Panc1 (cell line): ENCODE measurements around the gene CA9. TPM values are rescaled to one million over a fixed set of nuclear protein-coding genes. Genes with fewer than 3 reads are reported as not detected.

Experiments
- ATAC-seq: fragments of 200-7000 bp; cut with Tn5 transposase; 2 replicates; pipeline ENCODE4 v1.9.1; 2020; ENCODE audit warnings: mild to moderate bottlenecking, moderate library complexity
- BruUV-seq: library from RNA; stranded (reverse); fragments of 400-500 nt; replicated peaks from 2 replicates; lab custom pipeline; 2021; lab: Mats Ljungman, UMichigan
- CTCF ChIA-PET: fragments of 300-600 bp; sonication (Branson Sonifier 250); formaldehyde crosslinking; loops from one replicate; lab custom pipeline; 2022; ENCODE audit warnings: antibody characterized with exemption; lab: Charles Lee
- POLR2A ChIA-PET: fragments of 300-600 bp; sonication (Branson Sonifier 250); formaldehyde crosslinking; loops from one replicate; lab custom pipeline; 2022; ENCODE audit warnings: antibody characterized with exemption; lab: Charles Lee
- DNase-seq: peaks from one replicate; pipeline ENCODE4 v3.0.0-alpha.2; 2010; ENCODE audit warnings: low read depth, low spot score
- H3K27ac ChIP-seq: 2 replicates; pipeline ENCODE4 v1.5.1; 2011; ENCODE audit warnings: mild to moderate bottlenecking, low read length, inconsistent platforms
- H3K27me3 ChIP-seq: fragments of 200-500 bp; sonication (Bioruptor generic); 2 replicates; pipeline ENCODE4 v1.6.0; 2014; ENCODE audit warnings: low read length, inconsistent platforms; ENCODE audit not compliant: control insufficient read depth, insufficient read depth
- H3K36me3 ChIP-seq: fragments of 200-500 bp; sonication (Bioruptor generic); 2 replicates; pipeline ENCODE4 v1.5.1; 2014; ENCODE audit warnings: inconsistent platforms, mild to moderate bottlenecking, low read length, moderate library complexity; ENCODE audit not compliant: control insufficient read depth, insufficient read depth
- H3K4me1 ChIP-seq: 2 replicates; pipeline ENCODE4 v1.5.1; 2011; ENCODE audit warnings: inconsistent platforms, mild to moderate bottlenecking, low read length, moderate library complexity; ENCODE audit not compliant: control insufficient read depth, insufficient read depth
- H3K4me3 ChIP-seq, 2 experiments: 2 replicates each; pipeline ENCODE4 v1.5.1; 2011 to 2012; ENCODE audit warnings: low read depth in 2 of 2, low read length in 2 of 2, mild to moderate bottlenecking in 2 of 2, inconsistent platforms in 1 of 2, moderate library complexity in 1 of 2
- H3K9me3 ChIP-seq: fragments of 200-500 bp; sonication (Bioruptor generic); 2 replicates; pipeline ENCODE4 v1.5.1; 2014; ENCODE audit warnings: low read depth, mild to moderate bottlenecking, inconsistent platforms, low read length, moderate library complexity; ENCODE audit not compliant: control insufficient read depth, insufficient read depth
- CTCF ChIP-seq: fragments of 450-650 bp; IDR thresholded peaks from 2 replicates; pipeline ENCODE4 v1.5.1; 2017; ENCODE audit warnings: mild to moderate bottlenecking
- POLR2AphosphoS5 ChIP-seq: IDR thresholded peaks from 2 replicates; pipeline ENCODE4 v1.6.1; 2012; ENCODE audit warnings: mild to moderate bottlenecking, low read depth, low read length, moderate library complexity
- REST ChIP-seq, 2 experiments: IDR thresholded peaks; 2 replicates each; pipeline ENCODE4 v1.6.1; 2011 to 2012; ENCODE audit warnings: low read depth in 2 of 2, control low read depth in 1 of 2, low read length in 1 of 2, mild to moderate bottlenecking in 1 of 2, moderate library complexity in 1 of 2; ENCODE audit not compliant: insufficient read depth in 1 of 2
- SIN3A ChIP-seq: IDR thresholded peaks from 2 replicates; pipeline ENCODE4 v1.6.1; 2012; ENCODE audit warnings: low read depth, mild to moderate bottlenecking, low read length, moderate library complexity, borderline replicate concordance; ENCODE audit not compliant: insufficient read depth
- TCF7L2 ChIP-seq: IDR thresholded peaks from 2 replicates; pipeline ENCODE4 v1.6.1; 2011; ENCODE audit warnings: mild to moderate bottlenecking, low read depth, low read length, inconsistent platforms
- in situ Hi-C: cut with HindIII; loops from 2 replicates; pipeline ENCODE4 v1.10.0; 2016; ENCODE audit warnings: low sequenced_read_pairs, low pct_unique_long_range_greater_than_20kb
- intact Hi-C: fragments of 100-400 bp; cut with micrococcal nuclease; formaldehyde crosslinking; loops from one replicate; pipeline ENCODE4 v1.10.0; 2022; ENCODE audit not compliant: unreplicated experiment
- total RNA-seq: library from RNA; stranded (reverse); gene quantifications from one replicate; pipeline ENCODE4 v1.2.1, GENCODE V29; 2021; ENCODE audit not compliant: unreplicated experiment

CA9 gene
- total RNA-seq, 1 experiment from 2014 or later = 0.31 TPM

GRCh38 chr9:35728041-35728971, 54.6 kb downstream of the CA9 start:
- Histone ChIP-seq H3K27ac (0 out of 2 replicates have a peak overlapping the region, but pooled peaks have one; percentile 1), H3K36me3 (peaks cover 2% of the 10 kb centered on the region), H3K27me3 (no peaks in the 10 kb centered on the region), H3K9me3 (no peaks in the 10 kb centered on the region), H3K4me1 (peaks cover 30% of the 10 kb centered on the region), H3K4me3 (no peak overlapping the region)
- ATAC-seq (no peak), DNase-seq (no peak)
- ChIA-PET CTCF (interaction anchor here (0.7 to 1.0 kb wide), 3 partner anchors 21 to 125 kb away, joined by 3 read pairs; partner anchors contain the start of genes GBA2 and RGP1), POLR2A (interaction anchor here (0.6 kb wide), 1 partner anchor 137 kb away, joined by 3 read pairs; no protein-coding TSS in a partner anchor)
- in situ Hi-C loops (no loop called here), intact Hi-C loops (loop anchor here (5.0 kb wide), 1 partner anchor 66 kb away; no protein-coding TSS in a partner anchor)
- BruUV-seq = no TSS peak
- no peak for TF ChIP-seq TCF7L2
- no peak for TF ChIP-seq SIN3A
- TF ChIP-seq REST (IDR thresholded peaks at IDR 0.05; ENCODE audit: insufficient read depth in 1 of 2, low read depth in 2 of 2, low read length in 1 of 2) = no peak
- TF ChIP-seq CTCF = no peak
- no peak for TF ChIP-seq POLR2AphosphoS5

- ChIA-PET CTCF (interaction anchor here (3.0 kb wide), 1 partner anchor 38 kb away, joined by 6 read pairs; no protein-coding TSS in a partner anchor), POLR2A (no interaction called here)
- no peak for DNase-seq
- in situ Hi-C loops = no loop called here
- intact Hi-C loops = loop anchor here (5.0 kb wide), 1 partner anchor 67 kb away; no protein-coding TSS in a partner anchor
- H3K36me3 ChIP-seq = no peaks in the 10 kb centered on the region; the same call in 1 of the 2 replicates
- peaks cover 38% of the 10 kb centered on the region for H3K4me1 ChIP-seq
- TF ChIP-seq SIN3A (no peak), TCF7L2 (no peak), REST (IDR thresholded peaks at IDR 0.05; ENCODE audit: insufficient read depth in 1 of 2, low read depth in 2 of 2, low read length in 1 of 2) (no peak)
- no TSS peak for BruUV-seq
- peak overlapping the region; percentile 9; the same call in 1 of the 2 replicates for H3K27ac ChIP-seq
- H3K9me3 ChIP-seq = no peaks in the 10 kb centered on the region
- no peak overlapping the region for H3K4me3 ChIP-seq
- H3K27me3 ChIP-seq = no peaks in the 10 kb centered on the region
- ATAC-seq = no peak
Observed at GRCh38 chr9:35729101-35729500, 55.4 kb downstream of the CA9 start.
